SK-N-SH treated with all-trans-retinoic acid at 6 μM for 48 hours (cell line): ENCODE results near the gene SCGB1A1.

Source experiments
- ARNTL ChIP-seq: fragments of 450-650 bp; formaldehyde crosslinking; IDR thresholded peaks from 2 replicates; pipeline ENCODE4 v1.5.0; 2020; ENCODE audit warnings: low read depth, mild to moderate bottlenecking, moderate library complexity, borderline replicate concordance
- CREB5 ChIP-seq: fragments of 250-450 bp; sonication (Bioruptor Pico); IDR thresholded peaks from 2 replicates; pipeline ENCODE4 v1.5.1; 2020; ENCODE audit warnings: low read depth, mild to moderate bottlenecking, moderate library complexity
- CSDC2 ChIP-seq: fragments of 250-450 bp; sonication (Bioruptor Pico); IDR thresholded peaks from 2 replicates; pipeline ENCODE4 v1.5.0; 2020; ENCODE audit warnings: mild to moderate bottlenecking, moderate library complexity
- GLIS3 ChIP-seq: fragments of 250-450 bp; sonication (Bioruptor Pico); IDR thresholded peaks from 2 replicates; pipeline ENCODE4 v1.5.0; 2020; ENCODE audit warnings: mild to moderate bottlenecking, moderate library complexity
- ISL1 ChIP-seq: fragments of 250-450 bp; sonication (Bioruptor Pico); IDR thresholded peaks from 2 replicates; pipeline ENCODE4 v2.1.2; 2022; ENCODE audit warnings: mild to moderate bottlenecking, moderate library complexity
- PATZ1 ChIP-seq: fragments of 250-450 bp; sonication (Bioruptor Pico); IDR thresholded peaks from 2 replicates; pipeline ENCODE4 v1.8.0; 2020; ENCODE audit warnings: mild to moderate bottlenecking, moderate library complexity, borderline replicate concordance
- PPARA ChIP-seq: fragments of 250-450 bp; sonication (Bioruptor Pico); IDR thresholded peaks from 2 replicates; pipeline ENCODE4 v1.5.0; 2020; ENCODE audit warnings: mild to moderate bottlenecking, borderline replicate concordance
- RARB ChIP-seq: fragments of 250-450 bp; sonication (Bioruptor Pico); IDR thresholded peaks from 2 replicates; pipeline ENCODE4 v1.8.0; 2021; ENCODE audit warnings: mild to moderate bottlenecking, moderate library complexity
- TOX ChIP-seq: fragments of 250-450 bp; sonication (Bioruptor Pico); IDR thresholded peaks from 2 replicates; pipeline ENCODE4 v1.8.0; 2021; ENCODE audit warnings: mild to moderate bottlenecking, moderate library complexity, borderline replicate concordance
- TSHZ2 ChIP-seq: fragments of 250-450 bp; sonication (Bioruptor Pico); IDR thresholded peaks from 2 replicates; pipeline ENCODE4 v1.5.0; 2020; ENCODE audit warnings: mild to moderate bottlenecking, moderate library complexity
- ZC3H10 ChIP-seq: fragments of 250-450 bp; sonication (Bioruptor Pico); IDR thresholded peaks from 2 replicates; pipeline ENCODE4 v1.5.1; 2021; ENCODE audit warnings: mild to moderate bottlenecking, moderate library complexity
- ZFP3 ChIP-seq: fragments of 250-450 bp; sonication (Bioruptor Pico); IDR thresholded peaks from 2 replicates; pipeline ENCODE4 v1.5.0; 2020; ENCODE audit warnings: mild to moderate bottlenecking, moderate library complexity
- ZFP30 ChIP-seq: fragments of 450-650 bp; formaldehyde crosslinking; IDR thresholded peaks from 2 replicates; pipeline ENCODE4 v1.5.0; 2022; ENCODE audit warnings: mild to moderate bottlenecking, moderate library complexity

- TF ChIP-seq CREB5 (CRISPR knock-in tag) (no peak), ZFP30 (CRISPR knock-in tag) (no peak), ISL1 (CRISPR knock-in tag) (no peak), TSHZ2 (no peak), PATZ1 (CRISPR knock-in tag) (no peak), PPARA (CRISPR knock-in tag) (no peak), CSDC2 (no peak), RARB (CRISPR knock-in tag) (no peak), GLIS3 (no peak), ARNTL (CRISPR knock-in tag) (no peak), TOX (CRISPR knock-in tag) (no peak), ZFP3 (CRISPR knock-in tag) (no peak), ZC3H10 (CRISPR knock-in tag) (no peak)
Measured at GRCh38 chr11:62457478-62457877, 38.6 kb downstream of the SCGB1A1 start.
